Ecto neural progenitor cell (in vitro differentiated cells): ENCODE results near the gene GDPD2.

Experiments
- DNase-seq: peaks from one replicate; pipeline ENCODE4 v3.0.0-alpha.2; 2018; ENCODE audit warnings: low spot score

The GDPD2 gene

DNA sequence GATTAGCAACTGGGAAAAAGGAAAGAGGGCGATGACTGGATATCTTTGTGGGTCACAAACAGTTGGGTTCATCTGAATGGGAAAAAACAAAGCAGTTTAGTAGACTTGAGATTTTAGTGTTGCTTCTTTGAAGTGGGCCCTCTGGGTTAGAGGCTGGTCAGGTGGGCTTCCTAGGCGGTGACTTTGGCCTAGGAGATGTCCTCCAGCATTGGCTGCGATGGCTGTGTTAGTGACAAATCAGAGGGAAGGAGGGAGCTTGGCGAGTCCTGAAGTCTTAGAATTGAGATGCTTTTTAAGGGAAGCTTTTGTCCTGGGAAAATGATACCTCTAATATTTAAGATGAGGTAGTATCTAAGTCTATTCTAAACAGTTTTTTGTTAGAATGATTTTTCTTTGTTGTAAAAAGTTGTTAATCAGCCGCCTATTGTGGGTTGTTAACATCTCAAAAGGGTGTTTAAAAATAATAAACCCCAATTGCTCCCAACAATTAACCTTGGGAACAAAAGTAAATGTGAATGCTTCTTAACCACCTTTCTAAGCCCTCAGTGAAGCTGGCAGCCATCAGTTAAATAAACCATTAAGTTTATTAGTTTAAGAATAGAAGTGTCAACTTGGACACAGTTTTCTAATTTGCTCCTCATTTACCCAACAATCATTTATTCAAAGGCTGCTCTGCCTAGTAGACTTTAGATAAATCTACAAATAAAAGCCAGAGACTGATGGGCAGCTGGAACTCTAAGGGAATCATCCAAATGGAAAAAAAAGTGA lies 53.2 kb downstream of the GDPD2 start:
- no peak for DNase-seq

- DNase-seq, result no peak
These were observed 54.0 kb downstream of the GDPD2 start for GRCh38 chrX:70476934-70477733.

- DNase-seq, result no peak
These were observed 54.6 kb downstream of the GDPD2 start for GRCh38 chrX:70477734-70478075.

- no peak for DNase-seq
These were observed 55.6 kb downstream of the GDPD2 start for GRCh38 chrX:70478526-70479245.

DNA sequence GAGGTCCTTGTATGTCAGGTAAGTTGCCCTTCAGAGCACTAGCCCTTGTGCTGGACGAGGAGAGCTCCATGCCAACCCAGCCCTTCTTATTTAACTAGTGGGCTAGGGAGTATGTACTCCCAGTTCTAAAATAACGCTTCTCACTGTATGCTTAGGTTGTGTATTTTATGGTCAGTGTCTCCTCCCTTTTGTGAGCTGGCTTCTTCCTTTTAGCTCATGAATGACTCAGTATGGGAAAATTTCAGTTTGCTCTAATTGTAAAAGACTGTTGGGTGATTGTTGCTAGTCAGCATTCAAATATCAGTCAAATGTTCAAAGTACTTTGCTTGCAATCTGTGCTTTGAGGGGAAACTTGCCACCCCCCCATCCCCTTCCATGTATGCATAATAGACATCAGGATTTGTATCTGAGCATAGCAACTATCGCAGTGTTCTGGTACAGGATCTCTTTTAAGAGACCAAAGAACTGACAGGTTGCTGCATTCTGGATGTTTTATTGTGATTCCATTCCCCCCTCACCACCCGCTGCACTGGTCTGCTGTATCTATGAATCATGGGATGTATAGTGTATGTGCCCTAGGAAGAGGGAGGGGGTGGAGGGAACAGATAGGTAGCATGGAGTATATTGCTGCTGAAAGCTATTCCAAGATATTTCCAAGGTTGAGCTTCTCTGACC lies 56.3 kb downstream of the GDPD2 start:
- no peak for DNase-seq

GRCh38 chrX:70479922-70480659 lies 57.0 kb downstream of the GDPD2 start:
- DNase-seq, result no peak

DNA sequence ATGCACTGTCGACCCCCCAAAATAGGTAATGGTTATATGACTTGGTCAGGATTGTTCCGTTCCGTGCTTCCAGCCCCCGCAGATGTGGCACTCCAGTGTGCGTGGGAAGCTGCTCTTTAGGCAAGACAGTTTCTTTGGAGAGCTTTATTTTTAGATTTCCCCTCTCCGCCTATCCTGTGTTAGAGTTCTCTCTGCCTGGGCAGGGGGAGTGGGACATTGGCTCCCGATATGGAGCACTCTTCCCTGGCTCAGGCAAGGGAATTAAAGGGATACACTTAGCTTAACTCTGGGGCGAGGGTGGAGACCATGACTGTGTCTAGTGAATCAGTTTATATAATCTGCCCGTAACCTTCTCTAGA lies 57.5 kb downstream of the GDPD2 start:
- no peak for DNase-seq

DNA sequence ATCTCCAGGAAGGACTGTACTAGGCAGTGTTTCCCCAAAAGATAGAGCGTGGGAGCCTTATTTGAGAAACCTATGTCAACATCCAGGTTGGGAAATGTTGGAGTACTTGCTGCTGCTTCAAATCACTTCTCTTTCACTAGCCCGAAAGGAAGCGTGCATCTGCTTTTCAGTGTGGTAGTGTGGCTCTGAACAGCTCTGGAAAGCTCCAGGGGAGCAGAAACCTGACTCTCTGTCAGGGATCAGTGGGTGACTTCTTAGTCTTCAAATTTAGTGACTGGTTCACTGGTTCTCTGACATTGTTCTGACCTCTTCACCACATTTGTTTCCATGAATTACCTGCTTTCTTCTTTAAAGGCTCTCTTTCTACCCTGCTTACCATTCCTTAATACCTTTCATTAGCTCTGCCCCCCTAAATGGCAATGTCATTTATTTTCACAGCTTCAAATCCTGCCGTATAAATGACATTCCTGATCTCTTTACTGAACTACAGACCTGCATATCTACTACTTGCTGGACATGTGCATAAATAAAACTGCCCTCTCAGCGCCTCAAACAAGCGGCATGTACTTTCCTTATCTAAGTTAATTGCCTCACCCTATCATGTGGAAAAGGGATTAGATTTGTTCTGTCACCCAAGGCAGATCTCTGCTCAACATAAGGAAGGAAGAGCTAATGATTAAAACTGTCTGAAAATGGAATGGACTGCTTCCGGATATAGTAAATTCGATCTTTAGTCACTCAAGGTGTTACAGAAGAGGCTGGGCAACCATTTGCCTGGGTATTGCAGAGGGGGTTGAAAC lies 58.6 kb downstream of the GDPD2 start:
- no peak for DNase-seq

DNA sequence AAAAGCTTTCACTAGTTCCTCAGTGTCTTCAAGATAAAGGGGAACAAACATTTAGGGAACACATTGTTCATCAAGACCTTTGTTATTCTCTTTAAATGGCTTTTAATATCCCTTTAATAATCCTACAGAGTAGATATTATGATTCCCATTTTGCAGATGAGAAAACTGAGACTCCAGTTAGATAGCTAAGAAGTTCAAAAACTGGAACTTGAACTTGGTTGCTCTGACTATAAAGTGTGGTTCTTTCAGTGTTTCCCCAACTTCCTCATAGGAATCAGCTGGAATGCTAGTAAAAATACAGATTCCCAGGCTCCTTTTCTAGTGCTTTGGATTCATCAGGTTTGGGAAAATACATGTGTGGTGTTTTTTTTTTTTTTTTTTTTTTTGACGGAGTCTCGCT lies 59.2 kb downstream of the GDPD2 start:
- DNase-seq, result no peak
